Sciatic nerve (tissue), 2 donors: ENCODE data around the gene FAM107B. TPM values are rescaled to one million over a fixed set of nuclear protein-coding genes. Genes with fewer than 3 reads are reported as not detected.
A peak's percentile ranks its signal among the peaks of the same experiment; 100 is the strongest.
"Not testable (repeated sequence)": the region's sequence is repeated elsewhere in the genome, so short reads cannot be mapped to it uniquely, and the experiment has no call there.

ENCODE experiments used
- ATAC-seq: fragments of 200-7000 bp; cut with Tn5 transposase; one replicate; pipeline ENCODE4 v1.9.1; 2020; ENCODE audit warnings: mild to moderate bottlenecking, moderate library complexity
- DNase-seq: peaks from one replicate; pipeline ENCODE4 v3.0.0-alpha.2; 2020; ENCODE audit warnings: low spot score
- intact Hi-C: fragments of 100-400 bp; cut with DNase I; formaldehyde crosslinking; loops from one replicate; pipeline ENCODE4 v1.14.2; 2022
- total RNA-seq: library from RNA; stranded (reverse); fragmentation: NEBNext Ultra II Directional; extraction: Animal tissue kit (Norgen Biotek cat#: 25700); gene quantifications from one replicate; pipeline ENCODE4 v1.2.1, GENCODE V29; 2021
- donor health status: DM: no; HTN: no; CAD: no.
- donor health status: DM: no; HTN: no; CAD: no.

FAM107B gene
- total RNA-seq, 1 donor from 2014 or later = 23.7 TPM

GRCh38 chr10:14701466-14701865 is 73.2 kb downstream of the FAM107B start:
- DNase-seq = no peak
- no peak for ATAC-seq
- intact Hi-C loops = no loop called here

GRCh38 chr10:14700546-14700945 is 74.2 kb downstream of the FAM107B start:
- ATAC-seq (no peak), DNase-seq (no peak)
- intact Hi-C loops = no loop called here

DNA sequence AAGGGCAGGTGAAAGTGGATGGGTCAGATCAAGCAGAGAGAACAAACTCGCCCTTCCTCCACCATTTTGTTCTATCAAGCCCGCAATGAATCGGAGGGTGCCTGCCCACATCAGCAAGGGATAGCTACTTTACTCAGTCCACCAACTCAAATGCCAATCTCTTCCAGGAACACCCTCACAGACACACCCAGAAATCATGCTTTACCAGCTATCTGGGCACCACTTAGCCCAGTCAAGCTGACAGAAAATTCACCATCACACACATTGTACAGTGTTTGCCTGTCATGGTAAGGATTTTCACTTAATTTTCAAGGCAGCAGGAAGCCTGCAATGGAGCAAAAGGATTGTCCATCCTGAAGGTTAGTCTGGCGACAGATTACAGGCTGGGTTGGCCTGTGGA is 75.2 kb downstream of the FAM107B start:
- intact Hi-C loops = no loop called here
- DNase-seq = no peak

DNA sequence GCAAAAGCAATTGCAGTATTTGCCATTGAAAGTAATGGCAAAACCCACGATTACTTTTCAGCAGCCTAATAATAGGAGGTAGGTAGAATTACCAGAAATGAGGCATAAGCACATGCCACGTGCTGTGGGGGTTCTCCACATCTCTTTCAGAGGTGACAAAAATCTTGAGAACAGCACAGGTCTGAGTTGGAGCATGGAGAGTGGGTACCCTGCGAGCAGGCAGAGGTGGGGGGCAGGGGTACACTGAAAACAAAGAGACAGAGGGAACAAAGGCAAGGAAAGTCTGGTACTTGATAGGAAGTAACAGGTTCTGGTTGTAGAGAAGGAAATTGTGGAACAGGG is 75.9 kb downstream of the FAM107B start:
- intact Hi-C loops = no loop called here
- ATAC-seq (no peak), DNase-seq (no peak)

More for the DNA sequence above, 75.2 kb downstream of the FAM107B start:
- ATAC-seq = no peak

- ATAC-seq = no peak
These were observed 76.4 kb downstream of the FAM107B start for GRCh38 chr10:14698111-14698828.

DNA sequence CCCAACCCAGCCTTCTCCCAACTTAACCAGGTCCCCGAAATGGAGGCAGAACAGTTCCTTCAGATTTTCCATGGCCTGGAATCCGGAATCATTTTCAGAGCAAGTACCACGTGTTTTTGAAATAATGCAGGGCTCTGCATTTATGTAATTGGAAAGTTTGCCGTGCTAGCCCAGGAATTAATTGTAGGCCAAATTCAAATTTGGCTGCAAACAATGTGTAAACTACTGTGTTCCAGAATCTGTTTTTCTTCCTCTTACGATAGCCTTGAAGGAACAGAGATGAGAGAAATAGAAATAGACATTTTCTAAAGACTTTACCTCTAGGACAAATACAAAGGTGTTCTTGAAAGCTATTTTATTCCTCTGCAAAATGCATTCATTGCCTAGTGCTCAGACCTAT is 77.4 kb downstream of the FAM107B start:
- ATAC-seq = no peak
- DNase-seq = no peak
- intact Hi-C loops = no loop called here

More at GRCh38 chr10:14698111-14698828, 76.4 kb downstream of the FAM107B start:
- no peak for DNase-seq
- intact Hi-C loops = no loop called here

GRCh38 chr10:14696821-14697220 is 77.9 kb downstream of the FAM107B start:
- peak; percentile 36 for ATAC-seq
- intact Hi-C loops = no loop called here
- no peak for DNase-seq

- ATAC-seq = no peak
- intact Hi-C loops = no loop called here
- DNase-seq = no peak
These were observed 78.7 kb downstream of the FAM107B start for GRCh38 chr10:14695847-14696480.

- DNase-seq (no peak), ATAC-seq (no peak)
- intact Hi-C loops = no loop called here
These were observed 80.8 kb downstream of the FAM107B start for GRCh38 chr10:14693891-14694290.

GRCh38 chr10:14692344-14693076 is 82.2 kb downstream of the FAM107B start:
- intact Hi-C loops = no loop called here
- no peak for DNase-seq
- no peak for ATAC-seq

DNA sequence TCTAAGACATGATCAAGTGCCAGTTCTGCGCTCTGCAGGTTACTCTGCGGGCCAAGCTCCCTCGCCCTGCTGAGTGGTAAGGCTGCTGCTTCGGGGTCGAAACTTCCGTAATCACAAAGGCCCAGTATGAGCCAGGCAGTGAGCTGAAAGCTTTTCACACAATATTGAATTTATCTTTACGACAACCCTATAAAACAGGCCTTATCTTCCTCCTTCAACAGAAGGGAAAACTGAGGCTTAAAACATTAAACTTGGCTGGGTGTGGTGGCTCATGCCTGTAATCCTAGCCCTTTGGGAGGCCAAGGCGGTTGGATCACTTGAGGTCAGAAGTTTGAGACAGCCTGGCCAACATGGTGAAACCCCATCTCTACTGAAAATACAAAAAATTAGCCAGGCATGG is 83.3 kb downstream of the FAM107B start:
- DNase-seq (no peak), ATAC-seq (no peak)
- intact Hi-C loops = no loop called here

GRCh38 chr10:14688606-14689005 is 86.1 kb downstream of the FAM107B start:
- no peak for DNase-seq
- intact Hi-C loops = no loop called here
- ATAC-seq = no peak

DNA sequence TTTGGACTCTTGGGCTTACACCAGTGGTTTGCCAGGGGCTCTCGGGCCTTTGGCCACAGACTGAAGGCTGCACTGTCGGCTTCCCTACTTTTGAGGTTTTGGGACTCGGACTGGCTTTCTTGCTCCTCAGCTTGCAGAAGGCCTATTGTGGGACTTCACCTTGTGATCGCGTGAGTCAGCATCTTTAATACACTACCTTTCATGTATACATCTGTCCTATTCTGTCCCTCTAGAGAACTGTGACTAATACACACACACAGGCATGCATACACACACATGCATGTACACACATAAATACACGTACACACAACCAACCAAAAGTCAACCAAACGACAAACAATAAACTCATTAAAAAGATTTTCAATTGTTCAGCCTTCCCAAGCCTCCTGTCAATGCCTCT is 86.5 kb downstream of the FAM107B start:
- intact Hi-C loops, ATAC-seq, DNase-seq: not testable (repeated sequence)

- no peak for DNase-seq
- no peak for ATAC-seq
- intact Hi-C loops = no loop called here
These were observed 87.4 kb downstream of the FAM107B start for GRCh38 chr10:14687340-14687739.

GRCh38 chr10:14686356-14686755 is 88.3 kb downstream of the FAM107B start:
- DNase-seq (no peak), ATAC-seq (no peak)
- intact Hi-C loops = no loop called here

- intact Hi-C loops = no loop called here
- ATAC-seq = no peak
- no peak for DNase-seq
These were observed 90.3 kb downstream of the FAM107B start for GRCh38 chr10:14684354-14684753.

- intact Hi-C loops = no loop called here
- no peak for ATAC-seq
- DNase-seq = no peak
These were observed 91.4 kb downstream of the FAM107B start for GRCh38 chr10:14683256-14683655.

GRCh38 chr10:14681802-14682201 is 92.9 kb downstream of the FAM107B start:
- intact Hi-C loops = no loop called here
- DNase-seq (no peak), ATAC-seq (no peak)

- intact Hi-C loops = no loop called here
- ATAC-seq (no peak), DNase-seq (no peak)
These were observed 93.4 kb downstream of the FAM107B start for GRCh38 chr10:14681305-14681704.

DNA sequence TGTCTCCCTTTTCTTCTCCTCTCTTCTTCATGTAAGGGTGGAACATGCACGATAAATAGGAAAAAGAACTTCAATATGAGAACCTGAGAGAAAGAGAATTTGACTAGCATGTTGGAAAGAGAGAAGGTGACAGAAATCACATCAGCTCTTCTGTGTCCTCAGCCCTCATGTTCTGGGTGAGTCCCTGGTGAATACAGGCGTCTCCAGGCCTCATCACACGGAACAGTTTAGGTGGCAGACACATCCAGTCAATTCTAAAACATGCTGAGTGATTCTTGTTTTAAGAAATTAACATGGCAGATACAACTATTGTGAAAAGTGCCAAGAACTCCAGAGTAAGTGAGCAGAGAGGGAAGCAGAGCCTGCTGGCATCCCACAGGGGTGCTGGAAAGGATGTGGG is 96.1 kb downstream of the FAM107B start:
- DNase-seq (no peak), ATAC-seq (no peak)
- intact Hi-C loops = no loop called here
